ENCODE data around the gene IGFN1. TPM values are rescaled to one million over a fixed set of nuclear protein-coding genes. Genes with fewer than 3 reads are reported as not detected.
"Not testable (repeated sequence)": the region's sequence is repeated elsewhere in the genome, so short reads cannot be mapped to it uniquely, and the experiment has no call there.

IGFN1 gene
- polyA plus RNA-seq, 3 donors from 2014 or later: not detected

DNA sequence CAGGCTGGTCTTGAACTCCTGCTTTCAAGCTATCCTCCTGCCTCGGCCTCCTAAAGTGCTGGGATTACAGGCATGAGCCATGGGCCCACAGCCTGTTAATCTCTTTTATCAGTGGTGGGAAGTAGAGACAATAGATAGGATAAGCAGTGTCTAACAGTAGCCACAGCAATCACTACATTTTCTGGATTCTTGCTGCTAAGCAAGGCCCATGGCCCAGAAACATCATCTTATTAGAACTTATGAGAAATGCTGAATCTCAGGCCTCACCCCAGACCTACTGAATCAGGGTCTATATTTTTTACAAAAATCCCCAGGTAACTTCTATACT is 29.7 kb downstream of the IGFN1 start:
- Mint-ChIP-seq H3K36me3 (no peaks in the 10 kb centered on the region), H3K9me3 (no peaks in the 10 kb centered on the region), H3K27ac (no peak overlapping the region)

DNA sequence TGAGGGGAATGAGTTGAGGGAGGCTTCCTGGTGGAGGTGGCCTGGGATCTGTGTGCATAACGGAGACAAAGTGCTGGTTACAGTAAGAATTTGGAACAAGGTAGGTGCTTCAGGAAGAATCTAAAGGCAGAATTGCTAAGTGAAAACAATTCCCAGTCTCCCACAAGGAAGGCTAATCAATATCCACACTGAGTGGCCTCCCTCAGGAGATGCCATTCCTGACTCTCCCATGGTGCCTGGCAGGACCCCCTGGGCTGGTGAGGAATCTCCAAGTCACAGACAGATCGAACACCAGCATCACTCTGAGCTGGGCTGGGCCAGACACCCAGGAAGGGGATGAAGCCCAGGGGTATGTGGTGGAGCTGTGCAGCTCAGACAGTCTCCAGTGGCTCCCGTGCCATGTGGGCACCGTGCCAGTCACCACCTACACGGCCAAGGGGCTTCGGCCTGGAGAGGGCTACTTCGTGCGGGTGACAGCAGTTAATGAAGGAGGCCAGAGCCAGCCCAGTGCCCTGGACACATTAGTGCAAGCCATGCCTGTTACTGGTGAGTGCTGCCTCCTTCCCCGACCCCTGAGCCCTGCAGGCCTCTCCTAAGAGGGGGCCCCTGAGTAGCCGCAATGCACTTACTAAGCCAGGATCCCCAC is 30.7 kb downstream of the IGFN1 start:
- no peak overlapping the region for H3K27ac Mint-ChIP-seq

More for the DNA sequence above, 29.7 kb downstream of the IGFN1 start:
- Mint-ChIP-seq H3K27me3 (ENCODE audit: low read depth in 3 of 3) (peaks cover 0 to 2% (median 0%) of the 10 kb centered on the region in 3 donors), H3K4me1 (no peaks in the 10 kb centered on the region), H3K4me3 (no peak overlapping the region)
- no peak for DNase-seq

DNA sequence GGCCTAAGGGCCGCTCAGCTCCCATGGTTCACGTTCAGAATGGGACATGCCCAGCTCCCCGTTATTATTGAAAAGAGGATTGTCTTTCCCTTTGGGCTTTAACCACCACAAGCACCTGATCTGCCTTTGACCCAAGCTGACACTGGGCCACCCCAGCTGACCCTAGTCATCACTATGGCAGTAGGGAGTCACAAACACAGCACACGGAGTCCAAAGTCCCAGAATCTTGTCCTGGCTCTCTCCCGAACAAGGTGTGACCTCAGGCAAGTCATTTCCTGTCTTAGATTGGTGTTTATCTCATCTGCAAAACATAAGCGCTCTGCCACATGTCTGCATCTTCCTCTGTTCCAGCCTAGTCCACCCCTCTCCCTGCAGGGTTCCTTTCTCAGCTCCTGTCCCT is 31.5 kb downstream of the IGFN1 start:
- Mint-ChIP-seq H3K4me3 (no peak overlapping the region), H3K36me3 (no peaks in the 10 kb centered on the region), H3K27me3 (ENCODE audit: low read depth in 3 of 3) (peaks cover 0 to 2% (median 0%) of the 10 kb centered on the region in 3 donors), H3K9me3 (no peaks in the 10 kb centered on the region), H3K4me1 (no peaks in the 10 kb centered on the region), H3K27ac (no peak overlapping the region)
- no peak for DNase-seq

More for the DNA sequence above, 30.7 kb downstream of the IGFN1 start:
- DNase-seq: no peak
- no peaks in the 10 kb centered on the region for H3K4me1 Mint-ChIP-seq
- no peaks in the 10 kb centered on the region for H3K9me3 Mint-ChIP-seq
- H3K4me3 Mint-ChIP-seq: no peak overlapping the region
- H3K36me3 Mint-ChIP-seq: no peaks in the 10 kb centered on the region
- H3K27me3 Mint-ChIP-seq (ENCODE audit: low read depth in 3 of 3): peaks cover 0 to 2% (median 0%) of the 10 kb centered on the region in 3 donors

DNA sequence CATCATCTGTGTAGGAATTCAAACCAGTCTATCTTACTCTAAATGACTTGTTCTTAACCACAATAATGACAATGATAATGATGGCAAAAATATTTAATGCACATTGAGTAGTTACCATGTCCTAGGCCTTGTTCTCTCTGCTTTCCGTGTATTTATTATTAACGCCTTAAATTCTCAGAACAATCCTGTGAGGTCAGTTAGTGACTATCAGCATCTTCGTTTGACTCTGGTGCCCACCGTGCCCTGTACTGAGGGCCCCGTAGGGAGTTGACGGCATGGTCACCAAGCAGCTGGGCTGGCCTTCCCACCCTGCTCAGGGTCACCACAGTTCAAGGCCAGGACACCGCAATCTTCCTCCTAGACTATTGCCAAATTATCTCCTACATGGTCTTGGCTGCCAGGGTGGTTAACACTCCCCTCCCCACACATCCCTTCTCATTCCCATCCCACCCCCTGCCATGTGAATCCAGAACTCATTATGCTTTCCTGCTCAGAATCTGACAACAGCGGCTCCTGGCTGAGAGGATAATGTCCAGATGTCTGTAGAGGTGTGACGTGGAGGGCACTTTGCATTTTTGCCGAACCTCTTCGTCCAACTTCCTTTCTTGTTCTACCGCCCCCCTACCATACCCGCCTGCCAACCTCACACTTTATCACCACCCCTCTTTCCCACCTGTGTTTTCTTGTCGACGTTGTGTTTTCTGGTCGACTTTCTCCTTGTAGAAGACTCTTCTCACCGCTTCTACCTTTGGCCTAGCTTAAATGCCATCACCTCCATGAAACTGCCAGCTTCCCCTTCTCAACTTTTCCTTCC is 33.4 kb downstream of the IGFN1 start:
- H3K27me3 Mint-ChIP-seq (ENCODE audit: low read depth in 3 of 3): no peaks in the 10 kb centered on the region
- no peaks in the 10 kb centered on the region for H3K4me1 Mint-ChIP-seq
- no peaks in the 10 kb centered on the region for H3K9me3 Mint-ChIP-seq
- H3K27ac Mint-ChIP-seq: no peak overlapping the region
- H3K36me3 Mint-ChIP-seq: no peaks in the 10 kb centered on the region
- no peak overlapping the region for H3K4me3 Mint-ChIP-seq
- DNase-seq: no peak

DNA sequence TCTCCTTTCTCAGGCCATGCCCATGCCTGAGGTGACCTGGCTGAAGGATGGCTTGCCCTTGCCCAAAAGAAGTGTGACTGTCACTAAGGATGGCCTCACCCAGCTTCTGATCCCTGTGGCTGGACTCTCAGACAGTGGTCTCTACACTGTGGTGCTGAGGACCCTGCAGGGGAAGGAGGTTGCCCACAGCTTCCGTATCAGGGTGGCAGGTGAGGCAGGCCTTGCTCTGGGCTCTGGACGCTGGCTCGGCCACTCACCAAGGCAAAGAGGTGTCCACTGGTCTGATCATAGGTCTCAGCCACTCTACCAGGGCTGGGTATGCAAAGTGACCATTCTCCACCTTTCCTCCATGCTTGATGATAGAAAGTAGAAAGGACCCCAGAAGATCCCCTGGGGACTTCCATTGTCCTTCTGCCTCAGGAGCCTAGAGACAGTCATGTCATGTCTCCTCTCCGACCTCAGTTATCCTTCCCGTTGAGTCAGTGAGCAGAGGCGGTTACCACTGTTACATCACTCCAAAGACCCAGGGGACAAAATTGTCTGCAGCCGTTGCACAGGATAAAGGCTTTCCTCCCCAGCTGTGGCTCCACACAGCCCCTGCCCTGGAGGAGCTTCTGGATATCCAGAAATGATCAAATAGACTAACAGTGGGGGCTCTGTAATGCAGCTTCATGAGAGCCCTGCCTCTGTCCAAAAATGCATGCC is 34.2 kb downstream of the IGFN1 start:
- H3K27me3 Mint-ChIP-seq (ENCODE audit: low read depth in 3 of 3): no peaks in the 10 kb centered on the region
- no peaks in the 10 kb centered on the region for H3K9me3 Mint-ChIP-seq
- no peak overlapping the region for H3K4me3 Mint-ChIP-seq
- no peak for DNase-seq
- H3K36me3 Mint-ChIP-seq: no peaks in the 10 kb centered on the region
- H3K4me1 Mint-ChIP-seq: no peaks in the 10 kb centered on the region
- no peak overlapping the region for H3K27ac Mint-ChIP-seq

DNA sequence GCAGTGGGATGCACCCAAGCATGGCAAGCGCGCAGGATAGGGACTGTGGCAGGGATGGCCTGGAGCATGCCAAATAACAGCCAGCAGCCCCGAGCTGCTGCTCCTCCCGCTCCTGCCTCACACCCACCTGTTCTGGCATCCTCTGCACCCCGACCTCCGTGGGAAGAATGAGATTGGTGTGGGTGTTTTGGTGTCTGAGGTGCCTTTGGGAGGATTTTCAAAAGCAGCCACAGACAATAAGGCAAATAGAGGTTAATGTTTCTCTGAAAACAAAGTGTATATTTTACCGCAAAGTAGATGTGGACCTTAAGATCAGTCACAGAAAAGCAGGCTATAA is 35.5 kb downstream of the IGFN1 start:
- DNase-seq: no peak
- Mint-ChIP-seq H3K4me3 (no peak overlapping the region), H3K9me3 (no peaks in the 10 kb centered on the region), H3K27ac (no peak overlapping the region), H3K36me3 (no peaks in the 10 kb centered on the region), H3K4me1 (no peaks in the 10 kb centered on the region), H3K27me3 (ENCODE audit: low read depth in 3 of 3) (peaks cover 0 to 8% (median 2%) of the 10 kb centered on the region in 3 donors)

DNA sequence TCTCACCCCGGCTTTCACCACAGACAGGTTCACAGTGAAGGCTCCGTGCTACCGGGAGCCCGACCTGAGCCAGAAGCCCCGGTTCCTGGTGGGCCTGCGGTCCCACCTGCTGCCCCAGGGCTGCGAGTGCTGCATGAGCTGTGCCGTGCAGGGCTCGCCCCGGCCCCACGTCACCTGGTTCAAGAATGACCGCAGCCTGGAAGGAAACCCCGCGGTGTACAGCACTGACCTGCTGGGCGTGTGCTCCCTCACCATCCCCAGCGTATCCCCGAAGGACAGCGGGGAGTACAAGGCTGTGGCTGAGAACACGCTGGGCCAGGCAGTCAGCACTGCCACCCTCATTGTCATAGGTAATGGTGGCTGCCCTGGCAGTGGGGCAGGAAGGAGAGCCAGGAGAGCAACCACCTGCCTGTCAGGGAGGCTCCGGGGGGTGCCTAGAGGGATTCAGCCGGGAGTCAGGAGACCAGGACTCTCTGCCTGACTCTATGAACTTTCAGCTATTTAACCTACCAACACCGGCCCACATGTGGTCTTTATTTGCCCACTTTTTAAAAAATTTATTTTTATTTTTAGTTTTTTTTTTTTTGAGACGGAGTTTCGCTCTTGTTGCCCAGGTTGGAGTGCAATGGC is 36.4 kb downstream of the IGFN1 start:
- peaks cover 0 to 11% (median 2%) of the 10 kb centered on the region in 3 donors for H3K27me3 Mint-ChIP-seq (ENCODE audit: low read depth in 3 of 3)
- no peaks in the 10 kb centered on the region for H3K4me1 Mint-ChIP-seq
- no peaks in the 10 kb centered on the region for H3K36me3 Mint-ChIP-seq
- no peak overlapping the region for H3K4me3 Mint-ChIP-seq
- H3K9me3 Mint-ChIP-seq: peaks cover 0 to 2% (median 0%) of the 10 kb centered on the region in 6 donors
- H3K27ac Mint-ChIP-seq: no peak overlapping the region
- no peak for DNase-seq

DNA sequence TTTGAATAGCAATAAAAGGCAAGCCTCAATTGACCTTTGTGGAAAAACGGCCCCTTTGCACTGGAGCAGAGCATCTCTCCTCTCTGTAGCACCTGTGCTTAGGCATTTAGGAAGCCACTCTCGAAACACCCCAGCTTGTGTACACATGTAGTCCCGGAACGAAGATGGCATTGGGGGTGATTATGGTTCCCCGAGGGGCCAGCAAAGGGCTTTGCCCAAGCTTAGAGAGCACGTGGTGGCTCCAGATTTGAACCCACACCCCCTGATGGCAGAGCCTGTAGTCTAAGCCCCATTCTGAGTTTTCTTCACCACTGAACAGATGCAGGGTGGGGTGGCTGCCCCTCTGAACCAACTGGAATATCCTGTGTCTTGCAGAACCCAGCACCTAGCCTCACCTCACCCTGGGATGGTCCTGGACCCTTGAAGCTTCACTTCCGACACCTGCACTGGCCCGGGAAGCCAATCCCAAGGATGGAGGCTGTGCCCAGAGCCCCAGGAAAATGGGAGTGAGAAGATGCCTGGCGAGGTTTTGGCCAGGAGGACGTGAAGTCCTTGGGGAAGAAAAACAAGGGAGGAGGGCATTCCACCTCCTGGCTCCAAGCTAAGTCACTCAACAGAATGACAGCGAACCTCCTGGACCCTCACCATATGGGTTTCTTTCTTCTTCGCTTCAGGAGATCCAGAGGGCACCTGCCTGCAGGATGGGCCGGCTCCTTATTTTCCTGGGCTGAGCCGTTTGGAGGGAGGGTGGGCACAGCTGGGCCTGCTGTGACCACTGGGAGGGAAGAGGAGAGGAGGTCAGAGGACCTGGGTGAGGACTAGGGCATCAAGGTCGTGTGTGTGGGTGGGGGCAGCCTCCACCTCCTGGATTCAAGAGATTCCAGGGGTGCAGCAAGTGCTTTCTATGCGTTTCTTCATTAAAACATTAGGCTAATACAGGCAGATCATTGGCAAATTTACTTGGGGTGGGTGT is 37.7 kb downstream of the IGFN1 start:
- Mint-ChIP-seq H3K4me1 (no peaks in the 10 kb centered on the region), H3K36me3 (no peaks in the 10 kb centered on the region), H3K27ac (no peak overlapping the region), H3K9me3 (peaks cover 0 to 5% (median 1%) of the 10 kb centered on the region in 6 donors), H3K27me3 (ENCODE audit: low read depth in 3 of 3) (peaks cover 2 to 11% (median 4%) of the 10 kb centered on the region in 3 donors), H3K4me3 (no peak overlapping the region)
- no peak for DNase-seq

DNA sequence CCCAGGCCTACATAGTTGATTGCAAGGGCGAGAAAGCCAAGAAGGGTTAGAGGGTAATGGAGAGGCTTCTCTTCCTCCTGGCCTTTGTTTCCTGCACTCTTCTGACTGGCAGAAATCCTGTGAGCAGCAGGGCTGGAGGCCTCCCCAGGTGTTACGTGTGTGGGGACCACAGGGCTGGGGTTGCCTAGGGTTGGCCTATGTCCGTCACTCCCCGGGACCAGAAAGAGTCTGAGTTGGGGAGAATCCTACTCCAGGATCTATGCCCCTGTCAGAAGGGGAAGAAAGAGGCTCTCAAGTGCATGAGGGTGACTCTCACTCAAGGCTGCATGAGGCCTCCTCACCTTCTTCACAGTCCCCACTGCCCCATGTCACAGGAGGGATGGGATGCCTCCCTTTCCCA is 38.5 kb downstream of the IGFN1 start:
- Mint-ChIP-seq H3K4me3 (no peak overlapping the region), H3K27ac (no peak overlapping the region)
- DNase-seq: no peak

DNA sequence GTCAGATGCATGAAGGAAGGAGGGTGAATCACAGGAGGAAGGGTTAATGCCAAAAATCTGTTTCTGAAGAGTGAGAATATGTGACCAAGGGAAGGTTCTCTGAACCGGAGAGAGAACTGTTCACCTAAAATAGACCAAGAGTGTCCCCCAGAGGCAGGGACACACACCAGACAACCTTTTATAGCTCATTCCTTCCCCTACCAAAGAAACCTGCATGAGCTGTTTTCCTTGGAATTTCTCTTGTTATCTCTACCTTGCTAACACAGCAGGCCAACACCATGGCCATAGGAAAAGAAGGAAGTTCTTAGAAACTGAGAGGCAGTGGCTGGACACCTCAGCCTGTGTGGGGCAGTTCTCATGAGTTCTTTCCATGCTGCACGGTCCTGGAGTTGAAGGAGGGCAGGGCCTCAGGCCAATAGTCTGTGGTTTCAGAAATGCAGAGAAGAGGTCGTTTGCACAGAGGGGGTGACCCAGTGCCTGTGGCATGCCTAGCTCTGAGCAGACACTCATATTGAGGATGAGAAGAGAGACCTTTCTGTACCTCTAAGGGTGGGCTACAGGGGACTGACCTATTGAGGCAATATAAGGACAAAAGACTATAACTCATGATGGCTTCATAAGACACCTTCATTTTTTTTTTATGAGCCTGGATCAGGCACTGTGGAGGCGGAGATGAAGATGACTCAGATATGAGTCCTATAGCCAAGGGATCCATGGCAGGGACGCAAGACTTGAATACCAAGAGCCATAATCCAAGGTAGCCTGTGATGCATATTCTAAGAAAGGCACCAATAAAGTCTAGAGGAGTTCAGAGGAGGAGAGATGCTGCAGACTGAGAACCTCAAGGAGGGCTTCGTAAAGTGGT is 39.4 kb downstream of the IGFN1 start:
- H3K9me3 Mint-ChIP-seq: peaks cover 0 to 5% (median 1%) of the 10 kb centered on the region in 6 donors
- no peaks in the 10 kb centered on the region for H3K36me3 Mint-ChIP-seq
- peaks cover 2 to 11% (median 4%) of the 10 kb centered on the region in 3 donors for H3K27me3 Mint-ChIP-seq (ENCODE audit: low read depth in 3 of 3)
- no peak for DNase-seq
- no peak overlapping the region for H3K27ac Mint-ChIP-seq
- H3K4me1 Mint-ChIP-seq: no peaks in the 10 kb centered on the region
- H3K4me3 Mint-ChIP-seq: no peak overlapping the region

More for the DNA sequence above, 38.5 kb downstream of the IGFN1 start:
- H3K4me1 Mint-ChIP-seq: no peaks in the 10 kb centered on the region
- peaks cover 2 to 11% (median 4%) of the 10 kb centered on the region in 3 donors for H3K27me3 Mint-ChIP-seq (ENCODE audit: low read depth in 3 of 3)
- H3K9me3 Mint-ChIP-seq: peaks cover 0 to 5% (median 1%) of the 10 kb centered on the region in 6 donors
- H3K36me3 Mint-ChIP-seq: no peaks in the 10 kb centered on the region

DNA sequence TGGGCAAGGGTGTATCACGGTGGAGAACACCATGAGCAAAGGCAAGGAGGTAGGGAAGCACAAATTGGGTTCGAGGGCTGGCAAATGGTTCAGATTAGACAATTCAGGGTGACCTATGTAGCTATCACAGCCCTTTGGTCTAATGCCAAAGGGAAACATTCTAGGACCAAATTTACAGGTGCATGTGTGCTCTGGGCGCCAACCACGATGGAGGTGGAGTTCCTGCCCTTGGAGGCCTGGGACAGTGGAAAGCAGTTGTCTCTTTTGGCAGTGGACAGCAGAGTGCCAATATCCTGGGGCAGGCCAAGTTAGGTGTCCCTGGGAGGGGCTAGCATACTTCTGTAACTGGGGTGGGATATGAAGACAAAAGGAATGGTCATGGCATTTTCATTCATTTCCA is 40.1 kb downstream of the IGFN1 start:
- Mint-ChIP-seq H3K27ac (no peak overlapping the region), H3K4me3 (no peak overlapping the region), H3K9me3 (peaks cover 0 to 5% (median 1%) of the 10 kb centered on the region in 6 donors)

DNA sequence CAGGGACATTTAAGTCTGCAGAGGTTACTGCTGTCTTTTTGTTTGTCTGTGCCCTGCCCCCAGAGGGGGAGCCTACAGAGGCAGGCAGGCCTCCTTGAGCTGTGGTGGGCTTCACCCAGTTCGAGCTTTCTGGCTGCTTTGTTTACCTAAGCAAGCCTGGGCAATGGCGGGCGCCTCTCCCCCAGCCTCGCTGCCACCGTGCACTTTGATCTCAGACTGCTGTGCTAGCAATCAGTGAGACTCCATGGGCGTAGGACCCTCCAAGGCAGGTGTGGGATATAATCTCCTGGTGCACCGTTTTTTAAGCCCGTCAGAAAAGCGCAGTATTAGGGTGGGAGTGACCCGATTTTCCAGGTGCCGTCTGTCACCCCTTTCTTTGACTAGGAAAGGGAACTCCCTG is 49.0 kb downstream of the IGFN1 start:
- H3K27me3 Mint-ChIP-seq (ENCODE audit: low read depth in 3 of 3): peaks cover 2 to 10% (median 10%) of the 10 kb centered on the region in 3 donors
- not testable (repeated sequence) for H3K36me3 Mint-ChIP-seq, H3K9me3 Mint-ChIP-seq, DNase-seq, H3K27ac Mint-ChIP-seq, H3K4me1 Mint-ChIP-seq, H3K4me3 Mint-ChIP-seq

More for the DNA sequence above, 40.1 kb downstream of the IGFN1 start:
- H3K36me3 Mint-ChIP-seq: no peaks in the 10 kb centered on the region
- H3K4me1 Mint-ChIP-seq: no peaks in the 10 kb centered on the region
- H3K27me3 Mint-ChIP-seq (ENCODE audit: low read depth in 3 of 3): peaks cover 2 to 11% (median 4%) of the 10 kb centered on the region in 3 donors
- no peak for DNase-seq

Measured in immature natural killer cell (primary cell).